Testis (tissue), 2 donors: ENCODE data around the gene PDE1A.

Source experiments
- POLR2A ChIP-seq: fragments of 450-650 bp; IDR thresholded peaks from one replicate; pipeline ENCODE4 v1.6.1; 2017; ENCODE audit warnings: antibody characterized with exemption, mild to moderate bottlenecking, moderate library complexity
- TF ChIP-seq, protein P1 (sequence below), 3 experiments: fragments of 450-650 bp in 2 of 3; fragments of 200-600 bp in 1 of 3; sonication (generic) in 1 of 3; IDR thresholded peaks; one replicate each; pipeline ENCODE4 v1.5.1; 2016 to 2019; ENCODE audit warnings: antibody characterized with exemption in 3 of 3, mild to moderate bottlenecking in 2 of 3, moderate library complexity in 1 of 3

DNA sequence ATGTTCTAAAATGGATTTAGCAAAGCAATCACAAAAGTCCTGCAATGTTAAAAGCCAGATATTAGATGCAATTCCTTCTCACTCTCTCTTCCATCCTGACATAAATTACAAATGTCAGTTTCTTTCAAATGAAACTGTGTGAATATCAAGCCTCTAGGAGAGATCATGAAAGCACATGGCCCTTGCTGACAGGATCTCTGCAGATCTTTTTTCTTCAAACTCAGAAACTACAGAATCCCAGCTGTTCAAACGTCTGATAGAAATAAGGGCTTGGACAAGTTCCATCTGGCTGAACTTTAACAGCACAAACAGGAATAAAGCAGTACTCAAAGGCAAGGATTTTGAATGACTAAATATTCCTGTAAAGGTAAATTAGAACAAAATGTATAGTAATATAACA lies 47.6 kb downstream of the PDE1A start:
- TF ChIP-seq, protein P1, sequence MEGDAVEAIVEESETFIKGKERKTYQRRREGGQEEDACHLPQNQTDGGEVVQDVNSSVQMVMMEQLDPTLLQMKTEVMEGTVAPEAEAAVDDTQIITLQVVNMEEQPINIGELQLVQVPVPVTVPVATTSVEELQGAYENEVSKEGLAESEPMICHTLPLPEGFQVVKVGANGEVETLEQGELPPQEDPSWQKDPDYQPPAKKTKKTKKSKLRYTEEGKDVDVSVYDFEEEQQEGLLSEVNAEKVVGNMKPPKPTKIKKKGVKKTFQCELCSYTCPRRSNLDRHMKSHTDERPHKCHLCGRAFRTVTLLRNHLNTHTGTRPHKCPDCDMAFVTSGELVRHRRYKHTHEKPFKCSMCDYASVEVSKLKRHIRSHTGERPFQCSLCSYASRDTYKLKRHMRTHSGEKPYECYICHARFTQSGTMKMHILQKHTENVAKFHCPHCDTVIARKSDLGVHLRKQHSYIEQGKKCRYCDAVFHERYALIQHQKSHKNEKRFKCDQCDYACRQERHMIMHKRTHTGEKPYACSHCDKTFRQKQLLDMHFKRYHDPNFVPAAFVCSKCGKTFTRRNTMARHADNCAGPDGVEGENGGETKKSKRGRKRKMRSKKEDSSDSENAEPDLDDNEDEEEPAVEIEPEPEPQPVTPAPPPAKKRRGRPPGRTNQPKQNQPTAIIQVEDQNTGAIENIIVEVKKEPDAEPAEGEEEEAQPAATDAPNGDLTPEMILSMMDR (IDR thresholded peaks at IDR 0.05) = no peak
- TF ChIP-seq POLR2A = no peak
